Glutamatergic neuron (in vitro differentiated cells): ENCODE data around the gene CELF4. TPM values are rescaled to one million over a fixed set of nuclear protein-coding genes. Genes with fewer than 3 reads are reported as not detected.

Experiments
- DNase-seq: peaks from one replicate; pipeline ENCODE4 v3.0.0; 2022
- H3K27ac Mint-ChIP-seq: one replicate; pipeline ENCODE4 v1.8.0; 2020; ENCODE audit warnings: mild to moderate bottlenecking, mixed read lengths, inconsistent platforms; ENCODE audit not compliant: unreplicated experiment
- H3K27me3 Mint-ChIP-seq: one replicate; pipeline ENCODE4 v1.8.0; 2020; ENCODE audit warnings: mild to moderate bottlenecking, moderate library complexity, mixed read lengths, inconsistent platforms; ENCODE audit not compliant: unreplicated experiment
- H3K36me3 Mint-ChIP-seq: one replicate; pipeline ENCODE4 v1.8.0; 2020; ENCODE audit warnings: mild to moderate bottlenecking, mixed read lengths, inconsistent platforms; ENCODE audit not compliant: unreplicated experiment
- H3K4me1 Mint-ChIP-seq: one replicate; pipeline ENCODE4 v1.8.0; 2020; ENCODE audit warnings: mild to moderate bottlenecking, low read depth, mixed read lengths, inconsistent platforms; ENCODE audit not compliant: unreplicated experiment
- H3K4me3 Mint-ChIP-seq: one replicate; pipeline ENCODE4 v1.8.0; 2020; ENCODE audit warnings: mild to moderate bottlenecking, mixed read lengths, inconsistent platforms; ENCODE audit not compliant: unreplicated experiment
- H3K9me3 Mint-ChIP-seq: one replicate; pipeline ENCODE4 v1.8.0; 2020; ENCODE audit warnings: mild to moderate bottlenecking, moderate library complexity, mixed read lengths, inconsistent platforms; ENCODE audit not compliant: unreplicated experiment
- CTCF ChIP-seq: fragments of 200-600 bp; sonication (generic); IDR thresholded peaks from one replicate; pipeline ENCODE4 v1.5.0; 2021; ENCODE audit not compliant: partially characterized antibody, unreplicated experiment
- total RNA-seq: library from RNA; stranded (reverse); fragmentation: NEBNext Ultra II Directional; extraction: Animal tissue kit (Norgen Biotek cat#: 25700); gene quantifications from one replicate; pipeline ENCODE4 v1.2.1, GENCODE V29; 2021; ENCODE audit not compliant: unreplicated experiment

CELF4 gene
- total RNA-seq, 1 donor from 2014 or later: 38.4 TPM

GRCh38 chr18:37537868-37538525 lies 27.6 kb downstream of the CELF4 start:
- peaks cover 33% of the 10 kb centered on the region for H3K4me1 Mint-ChIP-seq
- H3K27me3 Mint-ChIP-seq: peaks cover 16% of the 10 kb centered on the region
- no peak overlapping the region for H3K4me3 Mint-ChIP-seq
- TF ChIP-seq CTCF: peak; percentile 95
- peaks cover 5% of the 10 kb centered on the region for H3K9me3 Mint-ChIP-seq
- DNase-seq: peak; percentile 93
- H3K36me3 Mint-ChIP-seq: no peaks in the 10 kb centered on the region
- no peak overlapping the region for H3K27ac Mint-ChIP-seq

- Mint-ChIP-seq H3K4me3 (no peak overlapping the region), H3K36me3 (no peaks in the 10 kb centered on the region), H3K27me3 (peaks cover 14% of the 10 kb centered on the region), H3K4me1 (peaks cover 37% of the 10 kb centered on the region), H3K27ac (no peak overlapping the region), H3K9me3 (peaks cover 2% of the 10 kb centered on the region)
- TF ChIP-seq CTCF: no peak
- DNase-seq: no peak
Measured at GRCh38 chr18:37536656-37537055, 28.9 kb downstream of the CELF4 start.

GRCh38 chr18:37535968-37536367 lies 29.6 kb downstream of the CELF4 start:
- TF ChIP-seq CTCF: no peak
- Mint-ChIP-seq H3K4me3 (peak overlapping the region; percentile 47), H3K9me3 (peaks cover 2% of the 10 kb centered on the region), H3K27me3 (peaks cover 10% of the 10 kb centered on the region), H3K36me3 (no peaks in the 10 kb centered on the region), H3K4me1 (peaks cover 40% of the 10 kb centered on the region), H3K27ac (no peak overlapping the region)
- no peak for DNase-seq

GRCh38 chr18:37534627-37535026 lies 31.0 kb downstream of the CELF4 start:
- H3K36me3 Mint-ChIP-seq: no peaks in the 10 kb centered on the region
- no peak for TF ChIP-seq CTCF

More at GRCh38 chr18:37534627-37535026, 31.0 kb downstream of the CELF4 start:
- no peak for DNase-seq
- Mint-ChIP-seq H3K4me3 (no peak overlapping the region), H3K4me1 (peaks cover 44% of the 10 kb centered on the region), H3K27ac (peak overlapping the region; percentile 33), H3K27me3 (peaks cover 6% of the 10 kb centered on the region), H3K9me3 (peaks cover 2% of the 10 kb centered on the region)
